Mesenchymal stem cell (in vitro differentiated cells and primary cell): ENCODE data around the gene SIRT7.

Experiments
- DNase-seq: peaks from one replicate; pipeline ENCODE4 v3.0.0-alpha.2; 2013
- H2AFZ ChIP-seq: one replicate; pipeline ENCODE4 v1.6.1; 2013; ENCODE audit warnings: low read depth, mild to moderate bottlenecking, control low read depth, inconsistent platforms, low read length, moderate library complexity
- H2AK5ac ChIP-seq: 2 replicates; pipeline ENCODE4 v1.6.1; 2013; ENCODE audit warnings: low read length, moderate library complexity, mild to moderate bottlenecking, inconsistent platforms; ENCODE audit not compliant: severe bottlenecking
- H2BK120ac ChIP-seq: one replicate; pipeline ENCODE4 v1.6.1; 2013; ENCODE audit warnings: low read depth, mild to moderate bottlenecking, inconsistent platforms, low read length, moderate library complexity
- H2BK12ac ChIP-seq, 2 experiments: one replicate each; pipeline ENCODE4 v1.6.1; 2013; ENCODE audit warnings: inconsistent platforms in 2 of 2, low read length in 2 of 2, mild to moderate bottlenecking in 2 of 2, moderate library complexity in 2 of 2, control low read depth in 1 of 2
- H2BK15ac ChIP-seq: one replicate; pipeline ENCODE4 v1.6.1; 2013; ENCODE audit warnings: mild to moderate bottlenecking, low read depth, inconsistent platforms; ENCODE audit not compliant: poor library complexity, severe bottlenecking
- H2BK5ac ChIP-seq: 2 replicates; pipeline ENCODE4 v1.6.1; 2013; ENCODE audit warnings: low read depth, mild to moderate bottlenecking, low read length, control low read depth, inconsistent platforms; ENCODE audit not compliant: poor library complexity, severe bottlenecking
- H3K14ac ChIP-seq, 2 experiments: one replicate each; pipeline ENCODE4 v1.6.1; 2013; ENCODE audit warnings: inconsistent platforms in 2 of 2, low read length in 2 of 2, control low read depth in 1 of 2, mild to moderate bottlenecking in 1 of 2, moderate library complexity in 1 of 2
- H3K18ac ChIP-seq, 2 experiments: one replicate each; pipeline ENCODE4 v1.6.1; 2013; ENCODE audit warnings: inconsistent platforms in 2 of 2, low read length in 2 of 2, control low read depth in 1 of 2, low read depth in 1 of 2, mild to moderate bottlenecking in 1 of 2
- H3K23ac ChIP-seq, 2 experiments: one replicate each; pipeline ENCODE4 v1.6.1; 2013; ENCODE audit warnings: inconsistent platforms in 2 of 2, low read length in 2 of 2, mild to moderate bottlenecking in 2 of 2, moderate library complexity in 2 of 2, control low read depth in 1 of 2
- H3K27ac ChIP-seq: 2 replicates; pipeline ENCODE4 v1.5.1; 2013; ENCODE audit warnings: mild to moderate bottlenecking, moderate library complexity, low read length, control low read depth, inconsistent platforms; ENCODE audit not compliant: poor library complexity, severe bottlenecking
- H3K27me3 ChIP-seq, 2 experiments: 2 replicates each; pipeline versions ENCODE4 v1.6.1 to v1.7.0; 2013; ENCODE audit warnings: low read length in 2 of 2, mild to moderate bottlenecking in 2 of 2, moderate library complexity in 2 of 2, control low read depth in 1 of 2, inconsistent platforms in 1 of 2; ENCODE audit not compliant: control insufficient read depth in 1 of 2, insufficient read depth in 1 of 2
- H3K36me3 ChIP-seq, 2 experiments: 2 replicates each; pipeline versions ENCODE4 v1.6.1 to v1.7.0; 2013; ENCODE audit warnings: low read length in 2 of 2, control low read depth in 1 of 2, inconsistent platforms in 1 of 2, low read depth in 1 of 2, mild to moderate bottlenecking in 1 of 2; ENCODE audit not compliant: insufficient read depth in 2 of 2, control insufficient read depth in 1 of 2
- H3K4ac ChIP-seq, 2 experiments: one replicate each; pipeline ENCODE4 v1.6.1; 2013; ENCODE audit warnings: inconsistent platforms in 2 of 2, low read length in 2 of 2, mild to moderate bottlenecking in 2 of 2, moderate library complexity in 2 of 2, control low read depth in 1 of 2, low read depth in 1 of 2
- H3K4me1 ChIP-seq: 2 replicates; pipeline ENCODE4 v1.6.1; 2013; ENCODE audit warnings: low read depth, low read length, control low read depth; ENCODE audit not compliant: control insufficient read depth, insufficient read depth
- H3K4me2 ChIP-seq: 2 replicates; pipeline ENCODE4 v1.6.1; 2013; ENCODE audit warnings: low read length, mild to moderate bottlenecking, inconsistent platforms; ENCODE audit not compliant: poor library complexity, severe bottlenecking
- H3K4me3 ChIP-seq, 2 experiments: 2 replicates each; pipeline versions ENCODE4 v1.5.1 to v1.7.0; 2013; ENCODE audit warnings: low read length in 2 of 2, mild to moderate bottlenecking in 2 of 2, control low read depth in 1 of 2, low read depth in 1 of 2; ENCODE audit not compliant: insufficient read depth in 1 of 2
- H3K79me1 ChIP-seq: replicated peaks from 2 replicates; pipeline ENCODE4 v1.6.1; 2013; ENCODE audit warnings: mild to moderate bottlenecking, control low read depth, low read length, inconsistent platforms; ENCODE audit not compliant: poor library complexity, severe bottlenecking
- H3K9ac ChIP-seq: 2 replicates; pipeline ENCODE4 v1.7.0; 2013; ENCODE audit warnings: mild to moderate bottlenecking, low read length, moderate library complexity
- H3K9me3 ChIP-seq: 2 replicates; pipeline ENCODE4 v1.7.0; 2013; ENCODE audit warnings: mild to moderate bottlenecking, low read length; ENCODE audit not compliant: control insufficient read depth
- H4K8ac ChIP-seq: one replicate; pipeline ENCODE4 v1.6.1; 2013; ENCODE audit warnings: inconsistent platforms, mild to moderate bottlenecking, low read length, moderate library complexity
- H4K91ac ChIP-seq: one replicate; pipeline ENCODE4 v1.6.1; 2013; ENCODE audit warnings: mild to moderate bottlenecking, low read length, inconsistent platforms
- WGBS: methylation state at CpG from one replicate; pipeline ENCODE4 v1.1.7; 2013; ENCODE audit warnings: mixed read lengths; 5-methylcytosine and 5-hydroxymethylcytosine counted together

SIRT7 gene

DNA sequence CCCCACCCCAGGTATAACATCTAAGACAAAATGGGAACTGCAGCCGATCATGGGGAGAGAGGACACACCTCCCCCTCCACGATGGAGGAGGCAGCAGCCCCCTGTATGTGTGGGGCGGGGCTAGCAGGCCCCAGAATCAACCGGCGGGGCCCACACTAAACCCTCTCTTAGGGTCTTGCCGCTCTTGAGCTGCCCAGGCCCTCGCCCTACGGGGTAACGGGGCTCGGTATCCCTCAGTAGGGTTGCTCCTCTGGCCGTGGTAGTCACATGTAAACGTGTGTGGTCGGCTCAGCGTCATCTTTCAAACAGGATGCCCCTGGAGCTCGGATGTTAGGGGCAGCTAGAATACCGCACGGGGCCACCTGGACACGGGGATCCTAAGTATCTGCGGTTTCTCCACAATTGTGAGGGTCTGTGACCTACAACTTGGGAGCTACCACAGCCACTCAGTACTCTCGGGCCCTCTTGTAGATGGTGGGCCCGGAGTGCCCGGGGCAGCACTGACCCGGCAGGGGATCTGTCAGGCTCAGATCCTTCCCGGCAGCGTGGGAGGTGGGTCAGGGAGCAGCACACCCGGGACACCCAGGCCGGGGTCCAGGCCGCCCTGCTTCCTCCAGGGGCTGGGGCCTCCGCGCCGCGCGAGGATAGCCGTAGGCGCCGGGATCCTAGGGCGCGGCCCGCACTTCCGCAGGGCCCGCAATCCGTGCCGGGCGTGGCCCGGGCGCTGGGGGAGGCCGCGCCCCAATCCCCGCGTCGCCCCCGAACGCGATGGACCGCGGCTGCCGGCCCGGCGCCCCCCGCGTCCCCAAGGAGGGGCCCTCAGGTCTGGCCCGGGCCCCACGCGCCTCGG, 47.6 kb downstream of the SIRT7 start:
- H2AK5ac ChIP-seq = peak overlapping the region; percentile 49
- peak overlapping the region; percentile 33 for H2BK15ac ChIP-seq
- H3K4ac ChIP-seq = peak overlapping the region; percentile 97 to 99
- peaks cover 57% of the 10 kb centered on the region for H3K4me1 ChIP-seq
- peak overlapping the region; percentile 100 for H2BK120ac ChIP-seq
- H3K23ac ChIP-seq = peak overlapping the region in 1 of 2 experiments; percentile 57
- H3K18ac ChIP-seq = peak overlapping the region; percentile 81 to 96
- peak overlapping the region; percentile 82 to 88 for H3K4me3 ChIP-seq
- WGBS = under 1% methylated on average over 42 of the region's 65 CpGs
- no peaks in the 10 kb centered on the region for H3K27me3 ChIP-seq
- DNase-seq = peak; percentile 71
- peak overlapping the region; percentile 77 for H3K4me2 ChIP-seq
- H3K9ac ChIP-seq = peak overlapping the region; percentile 92
- H3K36me3 ChIP-seq = peaks cover 27 to 50% of the 10 kb centered on the region in 2 experiments
- H4K91ac ChIP-seq = peak overlapping the region; percentile 94
- H3K79me1 ChIP-seq = peaks cover 15% of the 10 kb centered on the region
- H3K14ac ChIP-seq = peak overlapping the region; percentile 77 to 96
- peak overlapping the region; percentile 73 for H4K8ac ChIP-seq
- no peaks in the 10 kb centered on the region for H3K9me3 ChIP-seq
- H2BK12ac ChIP-seq = peak overlapping the region in 1 of 2 experiments; percentile 61
- H2BK5ac ChIP-seq = peak overlapping the region; percentile 75
- no peak overlapping the region for H2AFZ ChIP-seq
- H3K27ac ChIP-seq = peak overlapping the region; percentile 83

DNA sequence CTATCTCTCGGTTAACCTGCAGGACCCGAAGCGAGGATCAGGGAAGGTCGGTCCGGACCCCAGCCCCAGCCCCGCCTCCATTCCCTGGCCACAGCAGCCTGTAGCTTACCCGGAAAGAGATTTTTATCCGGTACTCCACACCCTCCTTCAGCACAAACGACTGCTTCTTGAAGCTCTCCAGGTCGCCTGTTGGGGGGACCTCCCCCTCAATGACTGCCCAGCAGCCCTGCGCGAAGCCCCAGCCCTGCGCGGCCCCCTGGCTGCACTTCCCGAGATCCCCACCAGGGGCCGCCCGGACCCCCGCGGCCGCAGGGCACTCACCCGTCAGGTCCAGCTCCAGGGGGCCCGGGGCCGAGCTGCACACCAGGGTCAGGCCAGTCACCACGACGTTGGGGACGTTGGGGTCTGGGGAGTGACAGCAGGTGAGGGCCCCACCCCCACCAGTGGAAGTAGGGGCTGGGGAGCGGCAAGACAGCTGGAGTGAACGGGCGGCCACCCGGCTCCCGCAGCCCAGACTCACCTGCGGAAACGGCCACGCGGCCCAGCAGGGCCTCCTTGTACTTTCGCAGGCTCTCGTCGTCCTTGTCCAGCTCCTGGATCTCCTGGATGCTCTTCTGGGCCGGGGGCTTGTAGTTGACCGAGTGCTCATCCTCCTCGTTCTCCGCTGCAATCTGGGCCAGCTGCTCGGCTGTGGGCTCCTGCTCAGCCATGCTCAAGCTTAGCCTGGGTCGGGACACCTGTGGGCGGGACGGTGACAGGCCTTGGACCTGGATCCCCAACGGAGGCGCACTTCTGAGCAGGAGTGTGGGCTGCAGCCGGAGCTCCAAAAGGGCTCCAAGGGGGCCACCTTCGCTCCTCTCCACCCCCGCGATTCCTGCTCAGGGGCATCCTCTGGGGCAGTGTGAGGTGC, 48.5 kb downstream of the SIRT7 start:
- peak overlapping the region; percentile 14 to 57 for H2BK12ac ChIP-seq
- H3K4me2 ChIP-seq = peak overlapping the region; percentile 77
- H3K18ac ChIP-seq = peak overlapping the region; percentile 81 to 96
- peak overlapping the region in 1 of 2 experiments; percentile 87 for H3K14ac ChIP-seq
- H3K36me3 ChIP-seq = peaks cover 29 to 53% of the 10 kb centered on the region in 2 experiments
- H3K27me3 ChIP-seq = no peaks in the 10 kb centered on the region
- peak overlapping the region; percentile 21 to 53 for H3K23ac ChIP-seq
- H2AK5ac ChIP-seq = peak overlapping the region; percentile 78
- peak overlapping the region; percentile 92 for H3K9ac ChIP-seq
- H3K4me1 ChIP-seq = peaks cover 58% of the 10 kb centered on the region
- H2BK5ac ChIP-seq = no peak overlapping the region
- peak overlapping the region; percentile 57 to 99 for H3K4ac ChIP-seq
- peak overlapping the region; percentile 60 for H2BK15ac ChIP-seq
- H4K8ac ChIP-seq = peak overlapping the region; percentile 78
- DNase-seq = peak; percentile 70
- H2AFZ ChIP-seq = no peak overlapping the region
- H3K9me3 ChIP-seq = no peaks in the 10 kb centered on the region
- H2BK120ac ChIP-seq = no peak overlapping the region
- H3K4me3 ChIP-seq = peak overlapping the region; percentile 82 to 88
- H3K27ac ChIP-seq = peak overlapping the region; percentile 91
- peak overlapping the region; percentile 36 for H4K91ac ChIP-seq
- peaks cover 14% of the 10 kb centered on the region for H3K79me1 ChIP-seq
- WGBS = 27% methylated on average over 50 of the region's 52 CpGs

DNA sequence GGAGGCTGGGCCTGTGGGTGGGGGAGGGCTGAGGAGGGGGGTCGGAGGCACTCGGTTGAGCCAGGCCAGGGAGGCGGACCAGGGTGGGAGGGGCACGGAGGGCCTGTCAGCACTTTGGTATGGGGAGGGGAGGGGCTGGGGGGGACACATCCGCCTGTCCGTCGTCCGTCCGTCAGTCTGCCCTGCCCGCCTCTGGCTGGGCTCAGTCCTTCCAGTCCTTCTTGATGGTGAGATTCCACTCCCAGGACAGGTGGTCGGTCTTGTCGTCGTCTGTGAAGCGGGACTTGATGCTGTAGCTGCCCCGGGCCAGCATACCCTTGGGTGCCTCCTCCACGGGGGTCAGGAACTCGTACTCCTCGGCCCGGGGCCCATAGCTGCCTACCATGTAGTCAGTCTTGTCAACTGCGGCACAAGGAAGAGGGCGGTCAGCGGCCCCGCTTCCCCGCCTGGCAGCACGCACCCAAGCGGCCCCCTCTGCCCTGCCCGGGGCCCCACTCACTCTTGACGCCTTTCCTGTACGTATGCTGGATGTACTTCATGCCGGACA, 49.2 kb downstream of the SIRT7 start:
- H3K18ac ChIP-seq = peak overlapping the region; percentile 66 to 75
- peak overlapping the region in 1 of 2 experiments; percentile 57 for H3K4ac ChIP-seq
- no peaks in the 10 kb centered on the region for H3K27me3 ChIP-seq
- H3K4me1 ChIP-seq = peaks cover 62% of the 10 kb centered on the region
- H3K23ac ChIP-seq = peak overlapping the region in 1 of 2 experiments; percentile 21
- peak overlapping the region in 1 of 2 experiments; percentile 82 for H3K4me3 ChIP-seq
- peak overlapping the region; percentile 36 for H4K91ac ChIP-seq
- H2BK15ac ChIP-seq = peak overlapping the region; percentile 12
- H2AK5ac ChIP-seq = peak overlapping the region; percentile 78
- WGBS = 39% methylated on average over 28 of the region's 30 CpGs
- peaks cover 18% of the 10 kb centered on the region for H3K79me1 ChIP-seq
- no peaks in the 10 kb centered on the region for H3K9me3 ChIP-seq
- no peak overlapping the region for H2BK5ac ChIP-seq
- no peak overlapping the region for H2BK120ac ChIP-seq
- H3K14ac ChIP-seq = peak overlapping the region in 1 of 2 experiments; percentile 15
- peak overlapping the region; percentile 91 for H3K27ac ChIP-seq
- H2AFZ ChIP-seq = no peak overlapping the region
- H2BK12ac ChIP-seq = peak overlapping the region; percentile 14 to 57
- peak; percentile 92 for DNase-seq
- peak overlapping the region; percentile 78 for H4K8ac ChIP-seq
- peaks cover 30 to 60% of the 10 kb centered on the region in 2 experiments for H3K36me3 ChIP-seq
- peak overlapping the region; percentile 77 for H3K4me2 ChIP-seq
- H3K9ac ChIP-seq = peak overlapping the region; percentile 92
